H1 (cell line): ENCODE data around the gene PDZD11. TPM values are rescaled to one million over a fixed set of nuclear protein-coding genes. Genes with fewer than 3 reads are reported as not detected.

Experiments
- USF2 ChIP-seq: IDR thresholded peaks from 2 replicates; pipeline ENCODE4 v1.6.1; 2011; ENCODE audit warnings: low read length, improper control_type of control experiment
- polyA plus RNA-seq, 7 experiments: library from polyadenylated mRNA; depleted of rRNA in 3 of 7; stranded (reverse) in 5 of 7; unstranded in 2 of 7; fragments of >200 nt in 5 of 7; fragments of 200-250 nt in 2 of 7; gene quantifications; 1 replicate in 5 of 7; 2 replicates in 1 of 7; 4 replicates in 1 of 7; pipeline versions ENCODE4 v1.2.1 to v1.2.3, GENCODE V29; 2011 to 2013; ENCODE audit warnings: missing spikeins in 2 of 7, mixed read lengths in 2 of 7
- total RNA-seq: library from RNA; stranded (reverse); fragmentation: NEBNext Ultra II Directional; extraction: Animal tissue kit (Norgen Biotek cat#: 25700); gene quantifications from 2 replicates; pipeline ENCODE4 v1.2.1, GENCODE V29; 2021

PDZD11 gene
- total and polyA plus RNA-seq, 2 of the 8 experiments (the other 6 are each of a cell fraction or from before 2014, with no cell fraction given) = 31.5 to 55.9 TPM

- no peak for TF ChIP-seq USF2
Observed at GRCh38 chrX:70289168-70289792, 447 bp downstream of the PDZD11 start (continued).
